ENCODE measurements around the gene ZNF354C.

DNA sequence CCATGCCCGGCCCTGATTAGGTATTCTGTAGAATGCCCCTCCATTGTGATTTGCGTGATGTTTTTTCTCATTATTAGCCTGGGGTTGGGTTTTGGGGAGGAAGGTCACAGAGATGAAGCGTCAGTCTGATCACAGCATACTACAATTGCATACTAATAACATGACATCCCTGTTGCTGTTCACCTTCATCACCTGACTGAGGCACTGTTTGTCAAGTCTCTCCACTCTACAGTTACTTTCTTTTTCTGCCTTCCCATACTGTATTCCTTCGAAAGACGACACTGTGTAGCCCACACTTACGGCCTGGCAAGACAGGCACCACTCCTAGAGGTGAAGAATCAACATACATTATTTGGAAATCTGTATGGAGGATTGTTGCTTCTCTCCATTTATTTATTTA, 5.5 kb downstream of the ZNF354C start:
- no peak for TF ChIP-seq CTCF (IDR thresholded peaks at IDR 0.05)
- no peak for TF ChIP-seq EZH2 (IDR thresholded peaks at IDR 0.05)

Measured in neural progenitor cell (in vitro differentiated cells).